Measurements from ENCODE around the gene GPR39. TPM values are rescaled to one million over a fixed set of nuclear protein-coding genes. Genes with fewer than 3 reads are reported as not detected.

GPR39 gene
- total RNA-seq = 10.0 TPM

DNA sequence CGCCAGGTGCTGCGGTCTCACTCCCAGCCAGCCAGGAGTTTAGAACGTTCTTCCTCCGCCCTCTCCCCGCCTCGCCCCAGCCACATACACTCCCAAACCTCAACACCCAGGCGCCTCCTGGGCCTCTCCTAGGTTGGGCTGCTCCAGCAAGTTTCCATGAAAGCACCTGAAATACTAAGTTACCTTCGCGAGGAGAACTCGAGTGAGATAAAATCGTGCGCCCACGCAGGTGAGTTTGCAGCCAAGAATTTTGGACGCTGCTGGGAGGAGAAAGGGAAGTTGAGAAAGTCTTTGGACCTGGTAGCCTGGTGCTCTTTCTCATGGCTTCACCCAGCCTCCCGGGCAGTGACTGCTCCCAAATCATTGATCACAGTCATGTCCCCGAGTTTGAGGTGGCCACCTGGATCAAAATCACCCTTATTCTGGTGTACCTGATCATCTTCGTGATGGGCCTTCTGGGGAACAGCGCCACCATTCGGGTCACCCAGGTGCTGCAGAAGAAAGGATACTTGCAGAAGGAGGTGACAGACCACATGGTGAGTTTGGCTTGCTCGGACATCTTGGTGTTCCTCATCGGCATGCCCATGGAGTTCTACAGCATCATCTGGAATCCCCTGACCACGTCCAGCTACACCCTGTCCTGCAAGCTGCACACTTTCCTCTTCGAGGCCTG lies at the start of gene GPR39:
Gene GPR39 (plus strand): TSS at position 83 of the 673 bp plus-strand sequence.

DNA sequence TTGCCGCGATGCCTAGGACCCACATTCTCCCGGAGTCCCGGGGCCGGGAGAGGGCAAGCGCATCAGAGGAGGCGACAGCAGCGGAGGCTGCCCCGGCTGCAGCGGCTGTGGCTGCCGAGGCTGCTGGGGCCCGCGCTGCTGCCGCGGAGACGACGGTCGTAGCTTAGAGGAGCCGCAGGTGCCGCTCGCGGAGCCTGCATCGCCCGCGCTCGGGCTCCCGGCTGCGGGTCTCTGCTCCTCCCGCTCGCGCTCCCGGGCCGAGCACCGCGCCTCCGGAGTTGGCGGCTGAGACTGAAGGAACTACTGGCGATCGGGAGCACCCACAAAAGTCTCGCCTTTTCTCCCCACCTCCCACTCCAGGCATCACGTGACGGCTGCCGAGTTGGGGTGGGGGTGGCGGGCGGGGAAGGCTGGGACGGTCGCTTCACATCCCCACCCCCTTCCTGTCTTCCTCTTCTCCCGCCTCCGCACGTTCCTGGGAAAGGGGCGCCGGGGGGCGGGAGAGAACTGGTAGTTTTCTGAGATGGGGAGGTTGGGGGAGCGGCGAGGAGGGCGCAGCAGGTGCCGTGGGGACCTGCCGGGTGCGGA lies 253.4 kb downstream of the GPR39 start, which contains the start of gene LYPD1:
Gene LYPD1 (minus strand): TSS at position 298 of the 588 bp plus-strand sequence. CDS start 273 bp downstream, at position 25.

Small RNA genes within 50 kb of the gene (small RNA-seq; reads per million reads assigned to genes)
- gene RNU6-175P (ENCODE audit: low replicate concordance) = not detected

Measured in parietal lobe (tissue), 2 donors.